Effector CD8-positive, alpha-beta T cell (primary cell): ENCODE data around the gene CASZ1.

Experiments
- DNase-seq: peaks from one replicate; lab custom pipeline; 2025; lab: John Stamatoyannopoulos, UW

Gene CASZ1

GRCh38 chr1:10728595-10729410 lies 67.6 kb downstream of the CASZ1 start:
- no peak for DNase-seq

GRCh38 chr1:10727751-10728232 lies 68.7 kb downstream of the CASZ1 start:
- no peak for DNase-seq

- DNase-seq: no peak
These were observed 70.1 kb downstream of the CASZ1 start for GRCh38 chr1:10726355-10726754.

DNA sequence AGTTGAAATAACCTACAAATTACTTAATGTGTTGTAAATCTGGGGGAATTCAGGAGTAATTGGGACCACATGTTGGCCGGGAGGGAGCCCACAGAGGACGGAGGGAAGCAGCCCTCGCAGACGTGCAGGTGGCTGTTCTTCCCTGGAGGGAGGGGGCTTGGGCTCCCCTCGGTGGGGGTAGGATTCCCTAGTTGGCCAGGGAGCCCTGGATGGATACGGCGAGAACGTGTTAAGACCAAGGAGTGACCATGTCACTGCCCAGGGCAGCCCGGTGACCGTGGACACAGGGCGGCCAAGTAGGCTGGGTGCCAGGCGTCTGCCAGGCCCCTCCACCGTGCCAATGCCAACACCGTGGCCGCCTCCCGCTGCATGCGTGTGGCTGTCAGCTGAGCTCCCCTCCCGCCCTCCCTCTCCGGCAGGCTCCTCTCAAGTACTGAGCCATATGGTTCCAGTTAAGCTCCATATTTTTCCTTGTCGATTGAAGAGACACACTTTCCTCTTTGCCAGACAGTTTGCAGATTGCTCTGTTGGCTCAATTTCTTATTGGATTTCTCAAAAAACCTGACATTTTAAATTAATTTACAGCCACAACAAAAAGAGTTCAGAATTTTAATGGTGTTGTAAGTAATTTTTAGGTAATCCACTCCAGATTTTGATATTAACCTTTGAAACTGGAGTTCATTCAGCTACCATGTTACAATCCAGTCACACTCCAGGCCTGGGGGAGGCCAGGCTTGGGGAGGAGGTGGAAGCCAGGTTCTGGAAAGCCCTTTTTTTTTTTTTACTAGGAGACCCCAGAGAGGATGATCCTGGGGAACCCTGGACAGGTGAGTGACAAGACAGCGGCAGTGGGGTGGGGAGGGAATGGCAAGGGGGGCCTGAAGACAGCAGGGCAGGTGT lies 71.2 kb downstream of the CASZ1 start:
- no peak for DNase-seq

GRCh38 chr1:10724511-10724910 lies 71.9 kb downstream of the CASZ1 start:
- DNase-seq: no peak

GRCh38 chr1:10724052-10724494 lies 72.4 kb downstream of the CASZ1 start:
- no peak for DNase-seq

DNA sequence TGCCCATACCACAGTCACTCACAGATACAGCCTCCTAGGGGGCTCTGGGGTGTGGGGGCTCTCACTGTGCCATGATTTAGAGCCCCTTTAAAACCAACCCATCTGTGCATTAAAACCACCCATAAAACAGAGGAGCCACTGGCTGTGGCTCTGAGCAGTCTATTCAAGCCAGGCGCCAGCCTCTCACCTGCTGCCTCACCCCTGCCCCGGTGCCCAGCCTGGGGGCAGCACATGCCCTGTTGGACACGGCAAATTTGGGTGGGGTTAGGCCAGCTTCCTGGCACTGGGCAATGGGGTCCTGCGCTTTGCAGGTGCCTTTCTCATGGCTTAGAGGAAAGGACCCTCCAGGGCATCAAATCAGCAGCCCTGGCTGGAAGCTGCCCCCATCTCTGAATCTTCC lies 73.1 kb downstream of the CASZ1 start:
- no peak for DNase-seq

DNA sequence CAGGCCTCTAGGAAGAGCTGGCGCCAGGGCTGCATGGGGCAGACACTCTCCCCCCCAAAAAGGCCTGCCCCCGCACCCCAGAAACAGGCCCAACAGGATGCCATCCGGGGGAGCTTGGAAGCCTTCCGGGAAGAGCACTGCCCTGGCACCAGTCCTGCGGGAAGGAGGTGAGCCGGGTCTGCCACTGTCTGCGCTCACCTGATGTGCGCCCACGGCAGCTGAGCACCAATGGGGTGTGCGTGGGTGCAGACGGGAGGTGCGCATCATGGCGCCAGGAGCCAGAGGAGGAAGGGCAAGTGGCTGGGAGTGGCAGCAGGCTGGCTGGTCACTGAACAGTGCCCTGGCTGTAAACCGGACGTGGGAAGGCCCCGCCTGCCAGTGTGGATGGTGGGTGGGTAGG lies 73.6 kb downstream of the CASZ1 start:
- DNase-seq: no peak

GRCh38 chr1:10721381-10722321 lies 74.8 kb downstream of the CASZ1 start:
- DNase-seq: no peak

GRCh38 chr1:10720635-10721034 lies 75.8 kb downstream of the CASZ1 start:
- no peak for DNase-seq

DNA sequence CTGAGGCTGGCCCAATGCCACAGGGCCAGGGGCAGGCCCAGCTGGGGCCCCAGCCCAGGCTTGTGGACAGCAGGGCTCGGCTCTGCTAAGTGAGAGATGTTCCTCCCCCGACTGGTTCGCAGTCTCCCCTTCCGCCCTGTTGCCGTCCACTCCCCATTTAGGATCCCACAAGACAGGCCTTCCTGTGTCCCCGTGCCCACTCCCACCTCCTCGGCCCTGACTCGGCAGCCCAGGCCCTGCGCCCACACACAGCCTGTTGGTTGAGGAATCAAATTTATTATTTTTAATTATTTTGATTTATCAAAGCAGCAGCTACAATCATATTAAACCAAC lies 78.4 kb downstream of the CASZ1 start:
- no peak for DNase-seq

DNA sequence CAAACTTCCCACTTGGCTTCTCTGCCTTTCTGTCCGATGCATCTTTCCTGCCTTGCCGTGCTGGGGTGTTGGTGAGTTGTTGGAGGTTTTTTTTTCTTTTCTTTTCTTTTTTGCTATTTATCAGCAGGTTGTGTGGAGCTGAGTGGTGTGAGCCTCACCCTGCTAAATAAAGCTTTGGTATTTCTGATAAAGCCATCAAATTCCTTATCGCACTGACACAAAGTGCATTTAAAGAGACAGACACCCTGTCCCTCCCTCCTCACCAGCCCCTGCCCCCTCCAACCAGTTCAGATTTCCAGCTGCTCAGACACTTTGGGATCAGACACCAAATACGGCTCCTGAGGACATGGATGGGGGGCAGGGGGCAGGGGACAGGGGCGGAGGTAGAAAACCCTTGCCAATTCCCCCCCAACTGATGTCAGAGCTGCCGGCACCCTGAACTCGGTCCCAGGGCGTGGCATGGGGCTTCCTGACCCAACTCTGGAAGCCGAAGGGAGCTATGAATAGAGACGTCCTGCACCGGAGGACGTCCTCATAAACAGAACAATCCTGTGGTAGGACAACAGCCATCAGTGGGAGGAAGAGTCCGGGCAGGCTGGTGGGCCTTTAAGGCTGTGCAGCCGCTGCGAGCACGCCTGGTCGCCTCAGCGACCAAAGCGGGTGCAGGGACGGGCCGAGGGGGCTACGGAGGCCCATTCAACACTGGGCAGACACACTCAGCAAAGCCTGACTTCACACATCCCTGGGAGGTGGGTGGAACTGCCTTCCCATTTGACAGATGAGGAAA lies 79.0 kb downstream of the CASZ1 start:
- no peak for DNase-seq

DNA sequence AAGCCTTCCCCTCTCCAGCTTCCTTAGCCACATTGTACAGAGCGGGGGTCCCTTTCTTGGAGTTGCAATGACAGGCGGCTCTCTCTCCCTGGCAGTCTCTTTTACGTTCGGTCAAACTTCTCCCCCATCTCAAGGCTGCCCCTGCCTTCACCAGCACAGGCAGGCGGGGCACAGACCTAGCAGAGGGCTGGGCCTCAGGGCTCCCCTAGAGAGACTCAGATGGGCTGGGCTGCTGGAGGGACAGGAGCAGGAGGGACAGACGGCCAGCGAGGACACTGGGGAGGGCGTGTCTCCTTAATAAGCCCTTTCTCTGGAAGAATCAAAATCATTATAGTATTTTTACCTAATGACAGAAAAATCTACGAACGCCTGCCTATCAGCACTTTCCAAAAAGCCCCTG lies 79.6 kb downstream of the CASZ1 start:
- DNase-seq: no peak

- no peak for DNase-seq
These were observed 81.9 kb downstream of the CASZ1 start for GRCh38 chr1:10714337-10715114.

DNA sequence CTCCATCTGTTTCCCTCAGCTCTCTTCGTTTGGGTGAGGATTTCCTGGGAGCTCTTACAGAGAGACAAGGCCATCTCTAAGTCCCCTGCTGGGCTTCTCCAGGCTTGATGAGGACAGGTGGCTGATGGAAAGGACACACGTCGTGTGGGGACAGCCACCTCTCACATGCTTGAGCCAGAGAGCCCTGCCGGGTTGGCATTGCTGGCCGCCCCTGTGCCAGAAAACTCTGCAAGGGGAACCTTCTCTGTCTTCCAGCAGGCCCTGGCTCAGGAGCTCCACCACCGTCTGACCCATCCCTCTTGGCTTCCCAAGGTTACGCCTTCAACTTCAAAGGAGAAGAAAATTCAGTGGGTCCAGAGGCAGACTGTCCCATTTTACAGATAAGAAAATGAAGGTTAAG lies 82.8 kb downstream of the CASZ1 start:
- no peak for DNase-seq

GRCh38 chr1:10712568-10713362 lies 83.7 kb downstream of the CASZ1 start:
- DNase-seq: no peak

GRCh38 chr1:10710489-10710888 lies 86.0 kb downstream of the CASZ1 start:
- DNase-seq: no peak

DNA sequence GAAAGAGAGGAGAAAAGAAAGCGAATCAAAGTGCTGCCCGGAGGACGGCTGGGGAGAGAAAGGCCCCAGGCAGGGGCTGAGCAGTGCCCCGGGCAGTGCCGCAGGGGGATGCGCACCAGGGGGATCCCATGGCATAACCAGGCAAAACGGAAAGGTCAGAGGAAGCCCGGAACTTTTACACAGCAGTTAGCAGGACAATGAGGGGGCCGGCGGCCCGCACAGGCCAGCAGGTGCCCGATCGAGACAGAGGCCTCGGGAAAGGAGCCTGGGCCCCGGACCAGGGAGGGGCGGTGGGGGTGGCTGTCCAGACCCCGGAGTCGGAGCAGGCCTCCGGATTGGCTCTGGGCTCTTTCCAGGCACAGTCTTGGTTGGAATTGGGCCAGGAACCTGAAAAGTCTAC lies 86.8 kb downstream of the CASZ1 start:
- no peak for DNase-seq

DNA sequence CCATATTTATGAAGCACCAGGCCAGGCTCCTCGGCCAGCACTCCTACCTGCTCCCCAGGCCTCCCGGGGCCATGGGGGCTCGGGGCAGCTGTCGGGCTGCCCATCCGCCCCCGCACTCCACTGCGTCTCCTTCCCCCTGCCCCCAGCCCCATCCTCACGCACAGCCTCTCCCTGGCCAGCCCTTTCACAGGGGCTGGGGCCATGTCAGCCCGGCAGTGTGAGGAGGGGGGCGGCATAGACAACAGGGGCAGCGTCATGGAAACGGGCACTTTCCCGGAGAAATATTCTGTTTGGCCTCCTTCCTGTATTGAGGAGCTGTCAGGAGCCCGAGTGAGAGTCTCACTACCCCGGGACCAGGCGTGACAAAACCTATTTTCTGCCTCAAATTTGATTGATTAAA lies 87.3 kb downstream of the CASZ1 start:
- DNase-seq: no peak
